ENCODE measurements around the gene MLN.

MLN gene

DNA sequence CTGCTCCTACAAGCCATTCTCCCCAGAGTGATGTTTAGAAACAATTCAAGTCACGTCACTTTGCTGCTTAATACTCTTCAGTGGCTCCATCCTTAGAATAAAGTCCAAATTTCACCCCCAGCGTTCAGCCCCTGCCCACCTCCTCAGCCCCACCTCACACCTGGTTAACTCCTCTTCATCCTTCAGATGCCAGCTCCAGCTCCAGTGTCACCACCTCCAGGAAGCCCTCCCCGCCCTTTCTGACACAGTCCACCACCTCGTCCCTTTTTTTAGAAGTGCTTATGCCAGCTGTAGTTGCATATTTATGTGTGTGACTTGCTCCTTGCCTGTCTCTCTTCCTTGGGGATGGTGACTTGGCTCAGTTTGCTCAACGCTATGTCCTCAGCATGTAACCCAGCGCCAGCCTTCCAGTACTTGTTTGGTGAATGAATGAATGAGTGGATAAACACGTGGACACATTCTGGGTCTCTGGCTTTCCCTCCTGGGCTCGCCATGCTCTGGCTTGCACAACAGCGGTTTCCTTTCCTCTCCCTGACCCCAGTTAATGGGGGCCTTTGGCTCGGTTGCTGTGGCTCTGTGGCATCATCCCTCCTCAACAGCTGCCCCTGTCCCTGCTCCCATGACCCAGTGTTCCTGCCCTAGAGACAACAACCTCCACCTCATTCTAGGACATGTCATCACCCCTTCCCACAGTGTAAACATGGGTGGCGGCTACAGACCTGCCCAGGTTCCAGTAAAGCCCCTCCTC lies 53.4 kb downstream of the MLN start:
- no peak for FAIRE-seq

DNA sequence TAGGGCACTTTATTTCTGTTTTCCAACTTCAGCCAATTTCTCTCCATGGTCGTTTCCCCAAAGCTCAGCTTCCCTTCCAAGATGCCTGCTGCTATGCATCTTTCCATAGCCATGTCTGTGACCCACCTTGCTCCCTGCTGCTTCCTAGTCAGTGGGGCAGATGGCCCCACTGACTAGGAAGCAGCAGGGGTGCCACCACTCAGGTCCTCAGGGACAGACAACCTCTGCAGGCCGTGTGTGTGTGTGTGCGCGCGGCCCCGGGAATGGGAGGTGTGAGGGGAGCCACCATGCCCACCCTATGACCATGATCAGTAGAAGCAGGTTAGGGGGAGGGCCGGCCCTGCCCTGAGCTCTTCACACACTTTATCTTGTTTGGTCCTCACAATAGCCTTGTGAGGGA lies 54.4 kb downstream of the MLN start:
- FAIRE-seq = no peak

DNA sequence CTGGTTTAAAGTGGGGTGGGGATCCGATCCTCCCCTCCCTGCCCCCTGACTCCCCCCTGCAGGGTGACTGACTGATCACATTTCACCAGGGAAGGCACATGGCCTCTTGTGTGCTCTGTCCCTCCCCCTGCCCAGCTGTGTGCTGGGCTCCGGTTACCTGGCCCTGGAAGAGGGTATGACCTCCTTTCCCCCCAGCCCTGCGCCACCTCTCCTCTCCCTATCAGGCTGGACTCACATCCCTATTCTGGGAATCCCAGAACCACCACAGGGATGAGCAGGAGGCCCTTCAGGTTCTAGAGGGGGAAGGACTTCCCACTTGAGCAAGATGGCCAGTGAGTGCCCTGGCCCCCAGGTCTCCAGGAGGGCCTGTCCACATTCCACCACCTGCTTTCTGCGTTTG lies 55.0 kb downstream of the MLN start:
- no peak for FAIRE-seq

DNA sequence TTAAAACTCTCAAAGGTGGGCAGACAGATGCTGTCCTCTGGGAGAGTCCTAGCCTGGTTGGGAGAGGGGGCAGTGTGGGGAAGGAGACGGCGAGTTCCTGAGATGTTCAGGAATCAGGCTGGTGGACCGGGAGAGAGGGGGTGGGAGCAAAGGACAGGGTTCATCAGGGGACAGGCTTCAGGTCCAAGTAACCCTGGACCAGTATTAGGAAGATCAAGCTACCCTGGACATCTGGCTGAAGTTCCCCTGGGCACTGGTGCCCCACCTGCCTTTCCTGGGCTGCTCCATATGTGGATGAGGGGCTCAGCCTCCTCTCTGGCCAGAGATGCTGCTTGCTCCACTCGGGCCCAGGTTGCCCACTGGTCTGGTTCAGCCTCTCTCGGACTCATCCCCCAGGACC lies 56.0 kb downstream of the MLN start:
- FAIRE-seq = no peak

DNA sequence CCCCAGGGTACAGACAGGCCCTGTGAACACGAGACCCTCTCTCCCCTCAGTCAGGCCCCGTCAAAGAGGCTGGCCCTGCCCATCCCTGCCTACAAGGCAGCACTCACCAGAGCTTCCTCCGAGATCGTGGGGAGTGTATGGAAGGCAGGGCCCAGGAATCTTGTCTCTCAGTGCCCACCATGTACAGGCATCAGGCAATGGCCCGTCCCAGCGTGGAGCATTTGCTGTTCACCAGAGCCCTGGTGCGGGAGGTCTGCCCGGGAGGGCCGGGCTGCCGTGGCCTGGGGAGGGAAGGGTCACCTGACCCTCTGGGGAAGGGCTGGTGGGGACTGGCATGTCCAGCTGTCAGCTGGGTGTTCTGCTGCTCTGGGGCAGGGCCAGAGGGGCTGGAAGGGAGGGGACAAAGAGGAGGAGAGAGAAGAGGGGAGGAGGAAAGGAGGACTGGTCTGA lies 57.1 kb downstream of the MLN start, which contains the start of gene IP6K3:
Gene IP6K3 (minus strand): TSS at position 255 of the 450 bp plus-strand sequence. CDS start 11,429 bp downstream, outside the sequence.
- FAIRE-seq = no peak

DNA sequence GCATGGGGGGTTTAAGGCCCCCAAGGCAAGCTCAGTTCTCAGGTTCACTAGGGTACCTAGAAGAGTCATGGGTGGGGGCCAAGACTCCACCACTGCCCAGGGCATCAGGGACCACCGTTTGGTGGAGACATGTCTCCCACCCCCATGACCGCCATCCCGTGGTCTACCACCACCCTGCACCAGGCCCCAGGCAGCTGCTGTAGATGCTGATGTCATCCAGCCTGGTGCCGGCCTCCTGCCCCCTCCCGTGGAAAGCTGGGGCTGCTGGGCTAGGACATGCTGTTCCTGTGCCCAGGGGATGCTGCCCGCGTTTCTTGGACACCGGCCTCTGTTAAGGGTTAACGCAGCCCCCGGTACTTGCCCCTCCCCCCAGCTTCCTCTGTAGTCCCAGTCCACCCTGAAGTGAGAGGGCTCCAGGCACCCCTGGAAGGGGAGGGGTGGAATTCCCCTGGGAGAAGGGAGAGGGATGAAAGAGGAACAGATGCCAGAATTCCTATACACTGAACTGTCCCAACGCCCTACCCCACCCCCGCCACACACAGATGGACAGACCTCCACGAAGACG lies 57.7 kb downstream of the MLN start:
- peak; percentile 60 for FAIRE-seq

DNA sequence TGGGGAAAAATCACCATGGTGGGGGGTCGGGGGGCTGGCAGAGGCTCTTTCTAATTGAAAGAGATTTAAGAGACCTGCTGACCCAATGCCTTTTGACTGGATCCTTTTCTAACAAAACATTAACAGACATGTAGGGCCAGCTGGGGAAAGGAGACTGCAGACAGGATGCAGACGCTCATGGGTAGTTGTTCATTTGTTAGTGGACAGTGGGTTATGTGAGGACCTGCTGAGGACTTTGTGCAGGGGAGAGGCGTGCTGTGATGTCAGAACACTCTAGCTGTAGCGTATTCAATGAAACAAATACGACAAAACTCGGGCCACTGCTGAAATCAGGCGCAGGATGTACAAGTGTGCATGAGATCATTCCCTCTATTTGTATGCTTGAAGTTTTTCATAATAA lies 58.3 kb downstream of the MLN start:
- FAIRE-seq = no peak

DNA sequence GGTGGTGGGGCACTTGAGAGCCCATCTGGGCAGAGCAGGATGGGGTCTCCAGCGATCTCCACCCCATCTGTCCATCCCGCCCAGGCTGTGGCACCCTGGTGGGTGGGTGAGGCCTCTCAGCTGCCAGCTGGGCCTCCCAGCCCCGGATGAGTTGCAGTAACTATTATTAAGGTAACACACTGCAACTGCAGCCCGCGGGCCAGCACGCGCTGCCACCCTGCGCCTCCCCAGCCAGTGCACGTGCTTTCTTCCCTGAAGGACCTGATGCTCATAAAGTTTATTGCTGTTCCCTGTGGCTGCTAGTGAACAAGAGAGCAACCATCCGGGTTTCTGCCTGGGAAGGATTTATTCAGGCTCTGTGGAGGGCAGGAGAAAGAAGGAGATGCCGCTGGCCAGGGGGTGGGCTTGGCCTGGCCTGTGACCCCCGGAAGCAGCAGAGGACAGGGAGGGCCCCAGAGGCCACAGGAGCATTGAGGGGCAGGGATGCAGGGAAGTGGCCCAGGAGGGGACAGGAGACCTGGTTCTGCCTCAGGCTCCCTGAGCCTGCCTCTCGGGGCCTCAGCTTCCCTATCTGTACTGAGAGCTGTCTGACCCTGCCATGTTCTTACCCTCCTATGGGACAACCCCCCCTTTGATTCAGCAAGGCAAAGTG lies 58.8 kb downstream of the MLN start:
- peak; percentile 90 for FAIRE-seq

Data from G401.6 (cell line).